ENCODE results near the gene PDCD1.

PDCD1 gene

DNA sequence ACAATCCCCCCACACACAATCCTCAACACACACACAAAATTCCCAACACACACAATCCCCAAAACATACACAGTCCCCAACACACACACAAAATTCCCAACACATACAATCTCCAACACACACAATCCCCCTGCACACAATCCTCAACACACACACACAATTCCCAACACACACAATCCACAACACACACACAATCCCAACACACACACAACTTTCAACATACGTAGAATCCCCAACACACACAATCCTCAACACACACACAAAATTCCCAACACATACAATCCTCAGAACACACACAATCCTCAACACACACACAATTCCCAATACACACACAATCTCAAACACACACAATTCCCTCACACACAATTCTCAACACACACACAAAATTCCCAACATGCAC, 2.6 kb upstream of the PDCD1 start:
- no peaks in the 10 kb centered on the region for H3K36me3 ChIP-seq (ENCODE audit: control insufficient read depth in 2 of 2, insufficient read depth in 1 of 2, low read length in 2 of 2)
- ChIA-PET POLR2A (no interaction called here), CTCF (no interaction called here)
- no peaks in the 10 kb centered on the region for H3K4me1 ChIP-seq (ENCODE audit: control insufficient read depth, insufficient read depth, low read length)
- H3K9me3 ChIP-seq (ENCODE audit: control insufficient read depth, insufficient read depth, low read depth, low read length) = no peaks in the 10 kb centered on the region
- no peak overlapping the region for H3K4me3 ChIP-seq (ENCODE audit: low read depth, low read length)
- no peak for TF ChIP-seq ZNF132 (tag by site-specific recombination; IDR thresholded peaks at IDR 0.05; ENCODE audit: borderline replicate concordance)
- TF ChIP-seq ZNF121 (tag by site-specific recombination; IDR thresholded peaks at IDR 0.05) = no peak
- TF ChIP-seq, protein P1, sequence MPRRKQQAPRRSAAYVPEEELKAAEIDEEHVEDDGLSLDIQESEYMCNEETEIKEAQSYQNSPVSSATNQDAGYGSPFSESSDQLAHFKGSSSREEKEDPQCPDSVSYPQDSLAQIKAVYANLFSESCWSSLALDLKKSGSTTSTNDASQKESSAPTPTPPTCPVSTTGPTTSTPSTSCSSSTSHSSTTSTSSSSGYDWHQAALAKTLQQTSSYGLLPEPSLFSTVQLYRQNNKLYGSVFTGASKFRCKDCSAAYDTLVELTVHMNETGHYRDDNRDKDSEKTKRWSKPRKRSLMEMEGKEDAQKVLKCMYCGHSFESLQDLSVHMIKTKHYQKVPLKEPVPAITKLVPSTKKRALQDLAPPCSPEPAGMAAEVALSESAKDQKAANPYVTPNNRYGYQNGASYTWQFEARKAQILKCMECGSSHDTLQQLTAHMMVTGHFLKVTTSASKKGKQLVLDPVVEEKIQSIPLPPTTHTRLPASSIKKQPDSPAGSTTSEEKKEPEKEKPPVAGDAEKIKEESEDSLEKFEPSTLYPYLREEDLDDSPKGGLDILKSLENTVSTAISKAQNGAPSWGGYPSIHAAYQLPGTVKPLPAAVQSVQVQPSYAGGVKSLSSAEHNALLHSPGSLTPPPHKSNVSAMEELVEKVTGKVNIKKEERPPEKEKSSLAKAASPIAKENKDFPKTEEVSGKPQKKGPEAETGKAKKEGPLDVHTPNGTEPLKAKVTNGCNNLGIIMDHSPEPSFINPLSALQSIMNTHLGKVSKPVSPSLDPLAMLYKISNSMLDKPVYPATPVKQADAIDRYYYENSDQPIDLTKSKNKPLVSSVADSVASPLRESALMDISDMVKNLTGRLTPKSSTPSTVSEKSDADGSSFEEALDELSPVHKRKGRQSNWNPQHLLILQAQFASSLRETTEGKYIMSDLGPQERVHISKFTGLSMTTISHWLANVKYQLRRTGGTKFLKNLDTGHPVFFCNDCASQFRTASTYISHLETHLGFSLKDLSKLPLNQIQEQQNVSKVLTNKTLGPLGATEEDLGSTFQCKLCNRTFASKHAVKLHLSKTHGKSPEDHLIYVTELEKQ (tag by site-specific recombination; IDR thresholded peaks at IDR 0.05; ENCODE audit: borderline replicate concordance) = no peak
- TF ChIP-seq ZNF155 (tag by site-specific recombination; IDR thresholded peaks at IDR 0.05) = no peak
- H3K27ac ChIP-seq (ENCODE audit: extremely low read depth, low read depth, low read length) = no peak overlapping the region

DNA sequence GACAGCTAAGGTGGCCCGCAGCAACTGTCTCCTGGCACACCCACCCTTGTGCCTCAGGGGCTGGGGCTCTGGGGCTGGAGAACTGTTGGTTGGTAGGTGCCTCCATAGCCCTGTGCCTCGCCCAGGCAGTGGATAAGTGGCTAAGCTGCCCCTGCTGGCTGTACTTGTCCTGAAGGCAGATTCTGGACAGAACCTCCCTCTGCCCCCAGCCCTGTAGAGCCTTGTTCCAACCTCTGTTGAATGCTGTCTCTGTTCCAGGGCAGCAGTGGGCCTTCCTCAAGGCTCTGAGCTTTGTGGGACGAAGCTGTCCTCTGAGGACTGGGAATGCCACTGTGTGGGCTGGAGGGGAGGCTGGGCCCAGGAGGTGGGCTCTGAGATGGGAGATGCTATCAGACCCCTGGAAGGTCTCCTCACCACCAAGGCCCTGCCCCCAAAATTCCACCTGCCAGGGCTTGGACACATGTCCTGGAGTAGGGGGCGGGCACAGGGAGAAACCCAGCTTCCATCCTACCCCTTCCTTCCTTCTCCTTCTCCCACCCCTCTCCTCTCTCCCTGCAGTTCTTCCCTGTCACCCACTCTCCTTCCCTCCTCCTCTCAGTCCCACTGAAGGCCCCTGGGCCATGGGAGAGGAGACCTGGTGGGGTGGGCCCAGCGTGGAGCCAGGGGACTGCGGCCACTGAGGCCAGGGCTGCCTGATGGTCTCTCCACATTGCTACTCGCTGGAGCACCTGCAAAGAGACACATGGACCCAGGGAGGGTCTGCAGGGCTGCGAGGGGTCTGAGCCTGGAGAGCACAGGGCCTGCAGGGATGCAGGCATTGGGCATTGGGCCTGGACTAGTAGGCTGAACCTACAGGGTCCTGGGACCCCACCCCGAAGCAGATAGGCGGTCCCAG, 1.7 kb upstream of the PDCD1 start:
- ChIA-PET CTCF (interaction anchor here (0.6 to 0.7 kb wide), 2 partner anchors 126 to 139 kb away, joined by 3 read pairs; partner anchors contain the start of gene D2HGDH), POLR2A (no interaction called here)
- H3K9me3 ChIP-seq (ENCODE audit: control insufficient read depth, insufficient read depth, low read depth, low read length) = no peaks in the 10 kb centered on the region
- no peaks in the 10 kb centered on the region for H3K36me3 ChIP-seq (ENCODE audit: control insufficient read depth in 2 of 2, insufficient read depth in 1 of 2, low read length in 2 of 2)
- H3K4me1 ChIP-seq (ENCODE audit: control insufficient read depth, insufficient read depth, low read length) = no peaks in the 10 kb centered on the region
- H3K27ac ChIP-seq (ENCODE audit: extremely low read depth, low read depth, low read length) = no peak overlapping the region
- TF ChIP-seq EGR2 (tag by site-specific recombination; IDR thresholded peaks at IDR 0.05; ENCODE audit: low read depth) (peak; percentile 22; the same call in 1 of the 2 replicates), ZFHX2 (tag by site-specific recombination; conservative IDR thresholded peaks at IDR 0.05) (peak; percentile 24), ZNF366 (tag by site-specific recombination; conservative IDR thresholded peaks at IDR 0.05) (no peak)
- no peak overlapping the region for H3K4me3 ChIP-seq (ENCODE audit: low read depth, low read length)

DNA sequence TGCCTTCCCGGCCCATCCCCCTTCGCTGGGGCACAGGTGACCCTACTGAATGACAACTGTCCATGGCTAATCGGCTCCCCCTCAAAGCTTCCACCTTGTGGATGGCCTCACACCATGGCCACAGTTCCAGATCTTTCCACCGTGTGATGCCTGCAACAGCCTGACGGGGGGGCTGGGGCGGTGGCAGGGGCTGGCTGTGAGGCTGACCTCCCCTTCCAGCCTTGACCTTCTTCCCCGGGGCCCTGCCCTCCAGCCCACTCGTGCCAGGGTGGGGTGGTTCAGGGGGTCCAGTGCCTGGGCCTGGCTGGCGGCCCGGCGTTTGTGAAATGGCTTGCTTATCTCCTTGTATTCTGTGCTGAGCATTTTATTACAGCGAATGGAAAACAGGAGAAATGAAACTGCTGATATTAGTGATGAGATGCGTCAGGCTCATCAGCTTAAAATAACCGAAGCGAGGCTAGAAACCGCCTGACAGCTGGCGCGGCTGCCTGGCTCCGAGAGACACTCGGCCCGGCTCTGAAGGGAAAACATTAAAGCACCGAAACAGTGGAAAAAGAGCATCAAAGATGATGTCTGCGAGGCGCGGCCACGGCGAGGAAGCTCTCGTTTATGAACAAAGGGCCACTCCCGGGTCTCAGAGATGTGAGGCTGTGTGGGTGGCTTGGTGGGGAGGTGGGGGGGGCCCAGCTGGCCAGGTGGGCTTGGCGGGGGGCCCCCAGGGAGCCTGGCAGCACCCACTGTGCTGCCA, 916 bp upstream of the PDCD1 start:
- ChIA-PET POLR2A (no interaction called here), CTCF (interaction anchor here (0.6 to 0.7 kb wide), 2 partner anchors 125 to 138 kb away, joined by 3 read pairs; partner anchors contain the start of gene D2HGDH)
- no peak overlapping the region for H3K27ac ChIP-seq (ENCODE audit: extremely low read depth, low read depth, low read length)
- no peak overlapping the region for H3K4me3 ChIP-seq (ENCODE audit: low read depth, low read length)
- H3K4me1 ChIP-seq (ENCODE audit: control insufficient read depth, insufficient read depth, low read length) = no peaks in the 10 kb centered on the region
- TF ChIP-seq KLF7 (tag by site-specific recombination; IDR thresholded peaks at IDR 0.05; ENCODE audit: borderline replicate concordance) (peak; percentile 77; the same call in 1 of the 2 replicates), GLIS1 (tag by site-specific recombination; IDR thresholded peaks at IDR 0.05) (peak; percentile 65), KLF8 (tag by site-specific recombination; IDR thresholded peaks at IDR 0.05) (0 out of 2 replicates have a peak, but pooled peaks have one; percentile 30)
- TF ChIP-seq, protein P2, sequence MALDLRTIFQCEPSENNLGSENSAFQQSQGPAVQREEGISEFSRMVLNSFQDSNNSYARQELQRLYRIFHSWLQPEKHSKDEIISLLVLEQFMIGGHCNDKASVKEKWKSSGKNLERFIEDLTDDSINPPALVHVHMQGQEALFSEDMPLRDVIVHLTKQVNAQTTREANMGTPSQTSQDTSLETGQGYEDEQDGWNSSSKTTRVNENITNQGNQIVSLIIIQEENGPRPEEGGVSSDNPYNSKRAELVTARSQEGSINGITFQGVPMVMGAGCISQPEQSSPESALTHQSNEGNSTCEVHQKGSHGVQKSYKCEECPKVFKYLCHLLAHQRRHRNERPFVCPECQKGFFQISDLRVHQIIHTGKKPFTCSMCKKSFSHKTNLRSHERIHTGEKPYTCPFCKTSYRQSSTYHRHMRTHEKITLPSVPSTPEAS (tag by site-specific recombination; IDR thresholded peaks at IDR 0.05) = no peak
- no peaks in the 10 kb centered on the region for H3K9me3 ChIP-seq (ENCODE audit: control insufficient read depth, insufficient read depth, low read depth, low read length)
- H3K36me3 ChIP-seq (ENCODE audit: control insufficient read depth in 2 of 2, insufficient read depth in 1 of 2, low read length in 2 of 2) = no peaks in the 10 kb centered on the region

All from HEK293 (cell line).